Left lung (tissue), 10 donors: Measurements from ENCODE around the gene MZF1. TPM values are rescaled to one million over a fixed set of nuclear protein-coding genes. Genes with fewer than 3 reads are reported as not detected.
A peak's percentile ranks its signal among the peaks of the same experiment; 100 is the strongest.
"Not testable (repeated sequence)": the region's sequence is repeated elsewhere in the genome, so short reads cannot be mapped to it uniquely, and the experiment has no call there.

Experiments
- ATAC-seq: fragments of 200-7000 bp; cut with Tn5 transposase; one replicate; pipeline ENCODE4 v1.9.1; 2020; ENCODE audit warnings: moderate library complexity
- DNase-seq, 4 donors: peaks; one replicate each; pipeline ENCODE4 v3.0.0-alpha.2; 2013 to 2020
- H3K27ac ChIP-seq, 2 donors: fragments of 200-600 bp; sonication (generic) in 1 of 2; one replicate each; pipeline versions ENCODE4 v1.5.0 to v1.8.0; 2020 to 2021
- H3K27me3 ChIP-seq, 2 donors: fragments of 200-600 bp; sonication (generic) in 1 of 2; one replicate each; pipeline versions ENCODE4 v1.5.0 to v1.8.0; 2020 to 2021
- H3K36me3 ChIP-seq, 2 donors: fragments of 200-600 bp; sonication (generic) in 1 of 2; one replicate each; pipeline versions ENCODE4 v1.5.0 to v1.8.0; 2020 to 2021
- H3K4me1 ChIP-seq, 2 donors: fragments of 200-600 bp; one replicate each; pipeline ENCODE4 v1.8.0; 2021
- H3K4me3 ChIP-seq, 2 donors: fragments of 200-600 bp; sonication (generic) in 1 of 2; one replicate each; pipeline versions ENCODE4 v1.5.0 to v1.8.0; 2020 to 2021; ENCODE audit warnings: mild to moderate bottlenecking in 1 of 2
- H3K9me3 ChIP-seq, 2 donors: fragments of 200-600 bp; sonication (generic) in 1 of 2; one replicate each; pipeline versions ENCODE4 v1.5.0 to v1.8.0; 2020 to 2021
- CTCF ChIP-seq, 2 donors: fragments of 200-600 bp; sonication (generic) in 1 of 2; IDR thresholded peaks; one replicate each; pipeline versions ENCODE4 v1.5.0 to v1.8.0; 2021; ENCODE audit warnings: antibody characterized with exemption in 2 of 2
- intact Hi-C, 2 donors: fragments of 100-400 bp; cut with DNase I; formaldehyde crosslinking; loops; one replicate each; pipeline versions ENCODE4 v1.11.2 to v1.14.2; 2022
- polyA plus RNA-seq, 6 donors: library from polyadenylated mRNA; unstranded; fragments of 120-200 nt; gene quantifications; one replicate each; pipeline ENCODE4 v1.2.1, GENCODE V29; 2013; ENCODE audit not compliant: insufficient read length in 6 of 6
- total RNA-seq, 2 donors: library from RNA; stranded (reverse); fragmentation: NEBNext Ultra II Directional; extraction: Animal tissue kit (Norgen Biotek cat#: 25700); gene quantifications; one replicate each; pipeline ENCODE4 v1.2.1, GENCODE V29; 2021
- donor health status: DM: no; HTN: yes; CAD: no.
- donor health status: DM: no; HTN: no; CAD: no.

The MZF1 gene
- total and polyA plus RNA-seq, 8 donors, result 29.1 to 58.0 (median 36.4) TPM

DNA sequence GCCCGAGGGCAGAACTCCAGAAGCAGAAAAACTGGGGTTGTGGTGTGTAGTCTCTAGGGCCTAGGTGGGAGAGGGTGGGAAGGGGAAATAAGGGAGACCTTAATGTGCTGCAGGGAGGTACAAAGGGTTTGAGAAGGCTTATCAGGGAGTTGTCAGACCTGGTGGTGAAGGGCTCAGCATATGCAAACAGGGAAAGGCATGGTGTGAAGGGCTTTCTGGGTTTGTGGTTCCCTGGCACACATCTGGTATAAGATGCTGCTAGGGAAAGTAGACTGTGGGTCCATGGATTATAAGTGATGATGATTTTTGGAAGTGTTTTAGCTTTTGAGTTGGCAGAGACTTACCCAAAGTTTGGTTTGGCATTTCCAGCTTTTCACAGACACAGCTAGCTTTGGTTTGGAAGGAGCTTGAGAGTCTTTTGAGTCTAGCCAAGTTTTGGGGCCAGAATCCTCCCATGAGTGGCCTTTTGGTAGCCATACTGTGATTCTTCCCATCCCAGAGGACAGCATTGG lies 27.1 kb downstream of the MZF1 start:
- peak overlapping the region; percentile 85 to 96 for H3K4me3 ChIP-seq
- H3K36me3 ChIP-seq, result peaks cover 0 to 49% of the 10 kb centered on the region in 2 donors
- DNase-seq (no peak), ATAC-seq (no peak)
- no peaks in the 10 kb centered on the region for H3K27me3 ChIP-seq
- peak overlapping the region in 1 of 2 donors; percentile 100 for H3K27ac ChIP-seq
- H3K4me1 ChIP-seq, result peaks cover 12 to 32% of the 10 kb centered on the region in 2 donors
- intact Hi-C loops, result no loop called here
- no peak for TF ChIP-seq CTCF (IDR thresholded peaks at IDR 0.05)
- no peaks in the 10 kb centered on the region for H3K9me3 ChIP-seq

DNA sequence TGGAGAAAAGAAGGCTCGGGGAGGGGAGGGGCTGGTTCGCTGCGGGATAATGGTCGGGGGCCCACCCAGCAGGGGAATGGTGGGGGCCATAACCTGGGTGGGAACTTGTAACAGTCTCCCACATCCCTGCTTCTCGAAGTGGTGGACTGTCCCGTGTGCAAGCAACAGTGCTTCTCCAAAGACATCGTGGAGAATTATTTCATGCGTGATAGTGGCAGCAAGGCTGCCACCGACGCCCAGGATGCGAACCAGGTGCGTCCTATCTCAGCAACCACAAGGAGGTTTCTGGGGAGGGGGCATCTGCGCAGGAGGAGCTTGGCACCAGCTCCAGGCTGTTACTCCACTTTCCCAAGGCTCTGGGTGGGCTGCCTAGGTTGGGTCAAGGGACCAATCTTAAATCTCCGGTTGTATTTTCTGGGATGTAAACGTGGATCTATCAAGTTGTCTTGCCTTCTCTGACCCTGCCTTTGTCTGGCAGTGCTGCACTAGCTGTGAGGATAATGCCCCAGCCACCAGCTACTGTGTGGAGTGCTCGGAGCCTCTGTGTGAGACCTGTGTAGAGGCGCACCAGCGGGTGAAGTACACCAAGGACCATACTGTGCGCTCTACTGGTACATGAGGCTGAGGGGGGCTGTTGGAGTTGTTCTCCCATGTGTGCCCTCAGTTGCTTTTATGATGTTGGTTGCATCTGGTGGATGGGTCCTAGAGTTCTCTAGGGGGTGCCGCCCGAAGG lies 27.7 kb downstream of the MZF1 start:
- intact Hi-C loops, result no loop called here
- peak overlapping the region; percentile 95 to 100 for H3K27ac ChIP-seq
- DNase-seq (no peak), ATAC-seq (no peak)
- TF ChIP-seq CTCF (IDR thresholded peaks at IDR 0.05), result no peak
- H3K36me3 ChIP-seq, result peaks cover 0 to 43% of the 10 kb centered on the region in 2 donors
- peak overlapping the region; percentile 85 to 96 for H3K4me3 ChIP-seq
- no peaks in the 10 kb centered on the region for H3K9me3 ChIP-seq
- H3K27me3 ChIP-seq, result no peaks in the 10 kb centered on the region
- H3K4me1 ChIP-seq, result peaks cover 12 to 32% of the 10 kb centered on the region in 2 donors

- Histone ChIP-seq H3K9me3 (no peaks in the 10 kb centered on the region), H3K4me3 (peak overlapping the region; percentile 85 to 96), H3K4me1 (peaks cover 12 to 32% of the 10 kb centered on the region in 2 donors), H3K27me3 (no peaks in the 10 kb centered on the region), H3K27ac (peak overlapping the region; percentile 95 to 100), H3K36me3 (peaks cover 0 to 36% of the 10 kb centered on the region in 2 donors)
- intact Hi-C loops, result no loop called here
- TF ChIP-seq CTCF (IDR thresholded peaks at IDR 0.05), result no peak
- DNase-seq, result peak in 1 of 4 donors; percentile 83
- ATAC-seq, result peak; percentile 16
Observed at GRCh38 chr19:58544591-58545285, 28.4 kb downstream of the MZF1 start.

DNA sequence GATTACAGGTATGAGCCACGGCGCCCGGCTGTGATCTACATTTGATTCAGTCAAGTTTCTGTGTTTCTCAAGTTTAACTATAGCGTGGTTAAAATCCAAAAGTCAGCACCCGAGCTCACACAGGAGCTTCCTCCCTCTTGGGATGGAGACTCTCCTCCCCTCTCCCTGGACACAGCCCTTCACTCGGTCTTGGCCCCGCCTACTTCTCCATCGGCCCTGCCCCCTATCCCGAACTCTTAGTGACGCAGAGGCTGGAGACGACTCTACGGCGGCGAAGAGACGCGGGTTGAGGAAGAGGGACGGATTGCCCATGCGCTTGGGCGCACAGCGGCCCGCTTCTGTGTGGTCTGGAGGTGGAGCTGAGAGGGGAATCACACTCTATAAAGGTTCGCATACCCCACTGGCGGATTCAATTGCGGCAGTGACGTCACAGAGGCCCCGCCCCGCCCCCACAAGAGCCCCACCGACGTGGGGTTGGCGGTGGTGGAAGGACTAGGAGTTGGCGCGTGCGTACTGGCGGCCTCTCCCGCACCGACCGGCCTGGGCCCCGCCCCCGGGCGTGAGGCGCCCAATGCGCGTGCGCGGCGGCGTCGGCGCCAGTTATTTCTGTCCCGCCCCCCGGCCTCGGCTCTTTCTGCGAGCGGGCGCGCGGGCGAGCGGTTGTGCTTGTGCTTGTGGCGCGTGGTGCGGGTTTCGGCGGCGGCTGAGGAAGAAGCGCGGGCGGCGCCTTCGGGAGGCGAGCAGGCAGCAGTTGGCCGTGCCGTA lies 29.1 kb downstream of the MZF1 start, which contains the start of gene TRIM28:
TSS of gene TRIM28 (plus strand) at position 239 of the 765 bp plus-strand sequence. CDS start 694 bp downstream, outside the sequence.
- no peaks in the 10 kb centered on the region for H3K27me3 ChIP-seq

DNA sequence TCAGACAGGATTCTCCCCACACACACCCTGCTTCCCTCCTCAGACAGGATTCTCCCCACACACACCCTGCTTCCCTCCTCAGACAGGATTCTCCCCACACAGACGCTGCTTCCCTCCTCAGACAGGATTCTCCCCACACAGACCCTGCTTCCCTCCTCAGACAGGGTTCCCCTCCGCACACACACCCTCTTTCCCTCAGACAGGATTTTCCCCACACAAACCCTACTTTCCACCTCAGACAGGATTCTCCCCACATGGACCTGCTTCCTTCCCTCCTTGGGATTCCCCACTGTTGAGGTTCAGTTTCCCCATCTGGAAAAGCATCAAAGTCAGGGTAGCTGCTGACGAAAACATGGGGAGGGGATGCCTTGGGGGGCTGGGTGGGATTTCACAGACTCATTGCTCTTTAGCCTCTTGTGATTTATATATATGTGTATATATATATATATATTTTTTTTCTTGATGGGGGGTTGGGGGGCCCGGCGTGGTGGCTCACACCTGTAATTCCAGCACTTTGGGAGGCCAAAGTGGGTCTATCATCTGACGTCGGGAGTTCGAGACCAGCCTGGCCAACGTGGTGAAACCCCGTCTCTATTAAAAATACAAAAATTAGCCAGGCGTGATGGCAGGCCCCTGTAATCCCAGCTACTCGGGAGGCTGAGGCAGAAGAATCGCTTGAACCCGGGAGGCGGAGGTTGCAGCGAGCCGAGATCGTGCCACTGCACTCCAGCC lies 30.3 kb downstream of the MZF1 start:
- intact Hi-C loops, result not testable (repeated sequence)

More for the DNA sequence above, 29.1 kb downstream of the MZF1 start, which contains the start of gene TRIM28:
- peaks cover 0 to 28% of the 10 kb centered on the region in 2 donors for H3K36me3 ChIP-seq
- H3K4me3 ChIP-seq, result peak within 1 kb of the TSS; percentile 85 to 96
- DNase-seq (peak; percentile 98 to 99 (median 99)), ATAC-seq (peak; percentile 97)
- peak within 1 kb of the TSS; percentile 95 to 100 for H3K27ac ChIP-seq
- H3K4me1 ChIP-seq, result peaks cover 12 to 32% of the 10 kb centered on the region in 2 donors
- intact Hi-C loops, result no loop called here
- TF ChIP-seq CTCF (IDR thresholded peaks at IDR 0.05), result no peak
- H3K9me3 ChIP-seq, result no peaks in the 10 kb centered on the region

GRCh38 chr19:58539169-58539559 lies 34.0 kb downstream of the MZF1 start:
- DNase-seq, H3K4me3 ChIP-seq, H3K27ac ChIP-seq, H3K9me3 ChIP-seq, H3K36me3 ChIP-seq, intact Hi-C loops, ATAC-seq: not testable (repeated sequence)
- Histone ChIP-seq H3K27me3 (peaks cover 6 to 19% of the 10 kb centered on the region in 2 donors), H3K4me1 (peaks cover 9 to 20% of the 10 kb centered on the region in 2 donors)

More for the DNA sequence above, 30.3 kb downstream of the MZF1 start:
- not testable (repeated sequence) for ATAC-seq, DNase-seq, H3K9me3 ChIP-seq
- Histone ChIP-seq H3K4me3 (peak overlapping the region in 1 of 2 donors; percentile 96), H3K36me3 (peaks cover 0 to 16% of the 10 kb centered on the region in 2 donors), H3K27ac (peak overlapping the region; percentile 95 to 100), H3K27me3 (peaks cover 6 to 11% of the 10 kb centered on the region in 2 donors), H3K4me1 (peaks cover 21 to 43% of the 10 kb centered on the region in 2 donors)
